SK-N-SH (cell line): ENCODE data around the gene SLC35E2B.
"Not testable (repeated sequence)": the region's sequence is repeated elsewhere in the genome, so short reads cannot be mapped to it uniquely, and the experiment has no call there.

Experiments
- CTCF ChIP-seq: fragments of 200-600 bp; sonication (generic); IDR thresholded peaks from 2 replicates; pipeline ENCODE4 v1.6.1; 2017; ENCODE audit warnings: antibody characterized with exemption, mild to moderate bottlenecking, moderate library complexity
- GABPA ChIP-seq: IDR thresholded peaks from 2 replicates; pipeline ENCODE4 v1.4.0; 2012; ENCODE audit warnings: low read depth, mild to moderate bottlenecking
- IRF3 ChIP-seq: fragments of 150-350 bp; IDR thresholded peaks from 2 replicates; pipeline ENCODE4 v1.6.1; 2016; ENCODE audit warnings: mild to moderate bottlenecking, low read depth, low read length
- REST ChIP-seq: IDR thresholded peaks from 2 replicates; pipeline ENCODE4 v1.6.1; 2012; ENCODE audit warnings: mild to moderate bottlenecking, low read depth, low read length, moderate library complexity
- USF1 ChIP-seq: IDR thresholded peaks from 2 replicates; pipeline ENCODE4 v1.4.0; 2012; ENCODE audit warnings: low read depth, borderline replicate concordance
- ZBTB33 ChIP-seq: IDR thresholded peaks from 2 replicates; pipeline ENCODE4 v1.4.0; 2012; ENCODE audit warnings: low read depth, borderline replicate concordance

- TF ChIP-seq REST, USF1, GABPA, IRF3, ZBTB33, CTCF: not testable (repeated sequence)
These were observed 46.3 kb upstream of the SLC35E2B start for GRCh38 chr1:1738799-1739337.
